Measurements from ENCODE around the gene BBX. TPM values are rescaled to one million over a fixed set of nuclear protein-coding genes. Genes with fewer than 3 reads are reported as not detected.

BBX gene
- total and polyA plus RNA-seq, 2 of the 13 experiments (the other 11 are each of a cell fraction or from before 2014, with no cell fraction given), result 13.7 to 23.2 TPM

GRCh38 chr3:107496855-107497254 is 25.9 kb upstream of the BBX start:
- Histone ChIP-seq H3K36me3 (replicated peaks in 1 of 2; ENCODE audit: control insufficient read depth in 1 of 2, insufficient read depth in 2 of 2, low read length in 2 of 2) (no peaks in the 10 kb centered on the region), H3K27ac (ENCODE audit: extremely low read length, insufficient read depth, low read length) (no peak overlapping the region), H3K9ac (ENCODE audit: insufficient read depth, low read depth, low read length) (no peak overlapping the region), H3K4me3 (replicated peaks in 1 of 3; ENCODE audit: insufficient read depth in 1 of 3, low read depth in 2 of 3, low read length in 3 of 3) (no peak overlapping the region), H3K4me1 (ENCODE audit: insufficient read depth, low read length) (no peaks in the 10 kb centered on the region), H3K79me2 (ENCODE audit: insufficient read depth, low read length) (no peaks in the 10 kb centered on the region), H3K4me2 (ENCODE audit: low read depth, low read length) (no peak overlapping the region), H3K27me3 (ENCODE audit: control insufficient read depth in 1 of 2, insufficient read depth in 2 of 2, low read length in 2 of 2) (no peaks in the 10 kb centered on the region), H2AFZ (ENCODE audit: low read length) (no peak overlapping the region), H3K9me3 (ENCODE audit: low read length) (no peaks in the 10 kb centered on the region), H4K20me1 (ENCODE audit: insufficient read depth, low read length) (no peaks in the 10 kb centered on the region)
- DNase-seq (ENCODE audit: low spot score), result no peak
- TF ChIP-seq RARA (CRISPR knock-in tag; IDR thresholded peaks at IDR 0.05) (no peak), ZNF724P (CRISPR knock-in tag; IDR thresholded peaks at IDR 0.05; ENCODE audit: borderline replicate concordance) (no peak), SP1 (IDR thresholded peaks at IDR 0.05) (no peak), SP1 (CRISPR knock-in tag; IDR thresholded peaks at IDR 0.05) (no peak), YEATS2 (CRISPR knock-in tag; IDR thresholded peaks at IDR 0.05; ENCODE audit: borderline replicate concordance) (no peak), ZNF660 (CRISPR knock-in tag; IDR thresholded peaks at IDR 0.05; ENCODE audit: borderline replicate concordance, low read depth) (no peak), TFDP1 (CRISPR knock-in tag; IDR thresholded peaks at IDR 0.05; ENCODE audit: borderline replicate concordance) (no peak)
- POLR2A ChIA-PET, result no interaction called here
- no peak for FAIRE-seq
- WGBS (ENCODE audit: low lambda C conversion rate), result 66% methylated on average over 3 of the region's 3 CpGs
- ATAC-seq, result no peak
- intact Hi-C loops (cut with micrococcal nuclease; ENCODE audit: unreplicated experiment), result no loop called here
- in situ Hi-C loops (cut with HindIII; ENCODE audit: extremely low pct_ligation_motif_present, low pct_unique_long_range_greater_than_20kb), result no loop called here
- CTCF ChIA-PET (ENCODE audit: low intra/inter-chr PET ratio, low total read pairs), result no interaction called here
- BruUV-seq (replicated peaks), result no TSS peak

- Histone ChIP-seq H3K27ac (ENCODE audit: extremely low read length, insufficient read depth, low read length) (no peak overlapping the region), H4K20me1 (ENCODE audit: insufficient read depth, low read length) (no peaks in the 10 kb centered on the region), H3K4me3 (replicated peaks in 1 of 3; ENCODE audit: insufficient read depth in 1 of 3, low read depth in 2 of 3, low read length in 3 of 3) (no peak overlapping the region), H3K4me2 (ENCODE audit: low read depth, low read length) (no peak overlapping the region), H3K9ac (ENCODE audit: insufficient read depth, low read depth, low read length) (no peak overlapping the region), H3K79me2 (ENCODE audit: insufficient read depth, low read length) (no peaks in the 10 kb centered on the region), H2AFZ (ENCODE audit: low read length) (peak overlapping the region; percentile 54), H3K9me3 (ENCODE audit: low read length) (no peaks in the 10 kb centered on the region), H3K36me3 (replicated peaks in 1 of 2; ENCODE audit: control insufficient read depth in 1 of 2, insufficient read depth in 2 of 2, low read length in 2 of 2) (no peaks in the 10 kb centered on the region), H3K4me1 (ENCODE audit: insufficient read depth, low read length) (no peaks in the 10 kb centered on the region), H3K27me3 (ENCODE audit: control insufficient read depth in 1 of 2, insufficient read depth in 2 of 2, low read length in 2 of 2) (no peaks in the 10 kb centered on the region)
- ChIA-PET POLR2A (no interaction called here), CTCF (ENCODE audit: low intra/inter-chr PET ratio, low total read pairs) (no interaction called here)
- TF ChIP-seq PHF21A (CRISPR knock-in tag; IDR thresholded peaks at IDR 0.05) (no peak), KDM5B (CRISPR knock-in tag; IDR thresholded peaks at IDR 0.05; ENCODE audit: borderline replicate concordance) (no peak), MAFF (IDR thresholded peaks at IDR 0.05; ENCODE audit: low read depth, low read length) (no peak), NFIB (CRISPR knock-in tag; IDR thresholded peaks at IDR 0.05; ENCODE audit: borderline replicate concordance) (no peak), ZNF20 (CRISPR knock-in tag; IDR thresholded peaks at IDR 0.05) (no peak), TGIF2 (CRISPR knock-in tag; IDR thresholded peaks at IDR 0.05) (no peak), KDM6A (CRISPR knock-in tag; IDR thresholded peaks at IDR 0.05; ENCODE audit: low read depth) (no peak), TSC22D2 (CRISPR knock-in tag; IDR thresholded peaks at IDR 0.05; ENCODE audit: borderline replicate concordance) (no peak), ONECUT2 (CRISPR knock-in tag; IDR thresholded peaks at IDR 0.05) (no peak), ZNF605 (CRISPR knock-in tag; IDR thresholded peaks at IDR 0.05) (no peak), ZNF441 (CRISPR knock-in tag; IDR thresholded peaks at IDR 0.05; ENCODE audit: borderline replicate concordance) (no peak), SSRP1 (CRISPR knock-in tag; IDR thresholded peaks at IDR 0.05) (no peak)
- BruUV-seq (replicated peaks), result no TSS peak
- DNase-seq (ENCODE audit: low spot score), result no peak
- no peak for ATAC-seq
- in situ Hi-C loops (cut with HindIII; ENCODE audit: extremely low pct_ligation_motif_present, low pct_unique_long_range_greater_than_20kb) (no loop called here), intact Hi-C loops (cut with micrococcal nuclease; ENCODE audit: unreplicated experiment) (no loop called here)
- WGBS (ENCODE audit: low lambda C conversion rate), result 4% methylated on average over 4 of the region's 4 CpGs
- FAIRE-seq, result no peak
Observed at GRCh38 chr3:107498646-107499045, 24.1 kb upstream of the BBX start.
